Omental fat pad (tissue), 4 donors: ENCODE results near the gene RALGDS. TPM values are rescaled to one million over a fixed set of nuclear protein-coding genes. Genes with fewer than 3 reads are reported as not detected.

ENCODE experiments used
- ATAC-seq: fragments of 150-250 bp; one replicate; pipeline ENCODE4 v1.9.1; 2016; ENCODE audit warnings: mild to moderate bottlenecking, moderate library complexity; ENCODE audit not compliant: low FRiP score
- DNase-seq: peaks from one replicate; pipeline ENCODE4 v3.0.0-alpha.2; 2019; ENCODE audit warnings: low spot score
- total RNA-seq, 4 donors: library from RNA; depleted of rRNA; stranded (reverse); fragments of >200 nt; gene quantifications; one replicate each; pipeline ENCODE4 v1.1.0, GENCODE V29; 2016
- TF ChIP-seq, protein P1 (sequence below), 3 donors: fragments of 450-650 bp; IDR thresholded peaks; one replicate each; pipeline ENCODE4 v1.5.1; 2016 to 2017; ENCODE audit warnings: antibody characterized with exemption in 3 of 3, mild to moderate bottlenecking in 3 of 3, moderate library complexity in 2 of 3

The RALGDS gene
- total RNA-seq, 4 donors from 2014 or later = 33.9 to 177 (median 68.9) TPM

DNA sequence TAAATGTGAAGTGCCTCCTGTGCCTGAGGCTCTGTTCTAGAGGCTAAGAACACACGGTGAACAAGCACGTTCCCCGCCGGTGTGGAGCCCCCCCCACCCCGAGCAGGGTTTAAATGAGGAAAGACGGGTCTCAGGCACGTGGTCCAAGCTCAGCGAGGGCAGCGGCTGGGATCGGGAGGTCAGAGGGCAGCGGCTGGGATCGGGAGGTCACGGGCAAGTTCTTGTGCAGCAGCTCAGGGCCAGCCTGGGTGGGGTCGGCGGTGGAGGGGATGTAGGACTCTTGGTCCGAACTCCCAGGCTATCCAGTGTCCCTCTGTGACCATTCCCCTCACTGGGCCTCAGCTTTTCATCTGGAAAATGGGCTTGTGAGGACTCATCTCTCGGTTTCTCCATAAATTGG, 45.4 kb upstream of the RALGDS start:
- TF ChIP-seq, protein P1, sequence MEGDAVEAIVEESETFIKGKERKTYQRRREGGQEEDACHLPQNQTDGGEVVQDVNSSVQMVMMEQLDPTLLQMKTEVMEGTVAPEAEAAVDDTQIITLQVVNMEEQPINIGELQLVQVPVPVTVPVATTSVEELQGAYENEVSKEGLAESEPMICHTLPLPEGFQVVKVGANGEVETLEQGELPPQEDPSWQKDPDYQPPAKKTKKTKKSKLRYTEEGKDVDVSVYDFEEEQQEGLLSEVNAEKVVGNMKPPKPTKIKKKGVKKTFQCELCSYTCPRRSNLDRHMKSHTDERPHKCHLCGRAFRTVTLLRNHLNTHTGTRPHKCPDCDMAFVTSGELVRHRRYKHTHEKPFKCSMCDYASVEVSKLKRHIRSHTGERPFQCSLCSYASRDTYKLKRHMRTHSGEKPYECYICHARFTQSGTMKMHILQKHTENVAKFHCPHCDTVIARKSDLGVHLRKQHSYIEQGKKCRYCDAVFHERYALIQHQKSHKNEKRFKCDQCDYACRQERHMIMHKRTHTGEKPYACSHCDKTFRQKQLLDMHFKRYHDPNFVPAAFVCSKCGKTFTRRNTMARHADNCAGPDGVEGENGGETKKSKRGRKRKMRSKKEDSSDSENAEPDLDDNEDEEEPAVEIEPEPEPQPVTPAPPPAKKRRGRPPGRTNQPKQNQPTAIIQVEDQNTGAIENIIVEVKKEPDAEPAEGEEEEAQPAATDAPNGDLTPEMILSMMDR (IDR thresholded peaks at IDR 0.05) = no peak
- ATAC-seq (no peak), DNase-seq (no peak)

DNA sequence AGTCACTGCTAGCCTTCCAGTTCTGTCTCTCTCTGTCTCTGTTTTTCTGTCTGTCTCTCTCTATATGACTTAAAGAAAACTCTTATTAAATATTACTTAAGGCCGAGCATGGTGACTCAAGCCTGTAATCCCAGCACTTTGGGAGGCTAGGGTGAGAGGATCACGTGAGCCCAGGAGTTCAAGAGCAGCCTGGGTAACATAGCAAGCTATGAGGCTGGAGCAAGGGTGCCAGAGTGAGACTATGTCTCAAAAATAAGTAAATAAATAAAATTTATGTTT, 44.4 kb upstream of the RALGDS start:
- no peak for ATAC-seq
- TF ChIP-seq, protein P1 (IDR thresholded peaks at IDR 0.05) = no peak
- DNase-seq = no peak

DNA sequence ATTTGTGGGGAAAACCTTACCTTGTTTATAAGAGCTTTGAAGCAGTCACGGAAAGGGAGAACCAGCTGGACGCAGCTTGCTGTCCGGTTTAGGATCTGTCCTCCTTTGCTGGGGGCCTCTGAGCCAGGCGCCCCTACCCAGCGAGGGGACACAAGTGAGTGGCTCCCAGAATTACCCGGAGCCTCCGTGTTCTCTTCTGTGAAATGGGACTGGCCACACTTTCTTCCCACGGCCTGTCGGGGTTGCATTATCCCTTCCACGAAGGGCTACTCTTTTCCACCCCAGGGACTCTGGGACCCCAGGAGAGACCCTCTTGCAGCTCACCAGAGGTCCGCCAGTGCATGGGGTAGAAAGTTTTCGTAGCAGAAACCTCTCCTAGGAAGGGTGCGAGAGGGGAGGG, 43.2 kb upstream of the RALGDS start:
- TF ChIP-seq, protein P1 (IDR thresholded peaks at IDR 0.05) = no peak
- no peak for DNase-seq
- ATAC-seq = no peak

DNA sequence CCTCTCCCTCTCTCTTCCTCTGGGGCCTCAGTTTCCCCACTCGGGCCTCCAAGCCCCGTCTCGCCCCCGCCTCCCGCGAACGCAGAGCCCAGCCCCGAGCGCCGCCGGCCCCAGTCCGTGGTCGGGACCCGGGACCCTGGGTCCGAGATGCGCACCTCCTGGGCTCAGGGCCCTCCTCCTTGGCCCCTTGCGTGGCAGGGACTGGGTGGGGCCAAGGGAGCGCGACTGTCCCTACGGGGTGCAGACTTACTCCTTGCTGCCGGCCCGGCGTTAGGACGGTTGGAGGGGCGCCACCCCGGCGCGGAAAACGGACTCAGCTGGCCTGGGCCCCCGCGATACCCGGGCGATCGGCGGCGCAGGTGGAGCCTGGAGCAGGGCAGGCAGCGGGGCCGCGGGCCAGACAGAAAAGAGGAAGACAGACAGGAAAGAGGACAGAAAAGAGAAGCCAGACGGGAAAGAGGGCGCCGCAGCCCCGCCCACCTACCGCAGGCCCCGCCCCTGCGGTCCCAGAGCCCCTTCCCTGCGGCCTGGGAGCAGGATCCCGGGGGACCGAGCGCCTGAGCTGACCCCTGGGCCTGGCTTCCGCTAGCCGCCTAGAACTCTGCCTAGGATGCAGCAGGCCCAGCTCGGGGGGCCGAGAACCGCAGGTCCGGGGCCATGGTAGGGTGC, 42.6 kb upstream of the RALGDS start, which contains the start of gene GBGT1:
GBGT1 (minus strand) TSS at position 411 of the 669 bp plus-strand sequence. CDS start 1,502 bp downstream, outside the sequence.
- ATAC-seq = peak; percentile 53
- no peak for DNase-seq
- TF ChIP-seq, protein P1 (IDR thresholded peaks at IDR 0.05) = no peak

DNA sequence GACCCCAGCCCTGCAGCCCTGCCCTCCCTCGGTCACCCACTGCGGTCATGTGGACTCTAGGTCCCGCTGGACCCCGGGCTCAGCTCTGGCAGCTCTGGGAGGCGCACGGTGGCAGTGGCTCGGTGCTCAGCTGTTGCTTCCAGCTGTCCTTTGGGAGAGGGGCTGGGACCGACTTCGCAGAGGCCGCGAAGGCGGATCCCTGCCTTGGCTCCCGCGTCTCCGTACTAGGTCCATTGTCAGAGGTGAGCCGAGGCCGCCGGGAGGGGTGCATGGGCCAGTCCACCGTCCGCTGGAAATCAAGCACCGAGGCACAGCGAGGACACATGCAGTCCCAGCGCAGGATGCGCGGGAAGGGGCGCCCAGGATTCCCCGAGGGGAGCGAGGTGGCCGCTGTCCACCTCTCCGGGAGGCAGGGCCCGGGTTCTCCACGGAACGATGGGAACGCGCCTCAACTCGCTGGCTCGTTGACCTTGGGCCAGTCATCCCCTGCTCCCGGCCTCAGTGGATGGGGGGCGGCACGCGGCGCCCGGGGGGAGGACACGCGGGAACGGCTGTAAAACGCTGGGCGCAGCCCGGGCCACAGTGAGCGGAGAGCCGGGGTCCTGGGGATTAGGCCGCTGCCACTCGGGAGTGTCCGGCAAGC, 41.9 kb upstream of the RALGDS start:
- ATAC-seq (no peak), DNase-seq (no peak)
- TF ChIP-seq, protein P1 (IDR thresholded peaks at IDR 0.05) = no peak

DNA sequence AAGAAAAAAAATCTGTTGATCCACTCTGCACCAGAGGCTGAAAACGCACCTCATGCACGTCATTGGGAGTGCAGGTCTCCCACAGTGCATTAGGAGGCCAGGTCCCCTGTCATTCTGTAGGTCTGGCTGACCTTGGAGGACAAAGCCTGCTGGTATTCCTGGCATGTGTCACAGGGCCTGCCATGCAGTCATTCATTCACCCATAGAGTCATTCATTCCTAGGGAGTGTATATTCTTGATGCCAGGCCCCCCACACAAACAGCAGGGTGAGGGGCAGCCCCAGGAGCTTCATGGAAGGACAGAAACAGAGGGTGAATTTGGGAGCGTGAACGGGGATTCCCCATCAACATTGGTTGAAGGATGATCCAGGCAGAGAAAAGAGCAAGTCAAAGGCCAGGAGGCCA, 40.5 kb upstream of the RALGDS start:
- ATAC-seq (no peak), DNase-seq (no peak)
- TF ChIP-seq, protein P1 (IDR thresholded peaks at IDR 0.05) = no peak
